Neural progenitor cell (in vitro differentiated cells): ENCODE measurements around the gene NELFA. TPM values are rescaled to one million over a fixed set of nuclear protein-coding genes. Genes with fewer than 3 reads are reported as not detected.

Experiments used
- DNase-seq: peaks from one replicate; pipeline ENCODE4 v3.0.0-alpha.2; 2016; ENCODE audit warnings: low spot score
- H2AFZ ChIP-seq: fragments of 200-600 bp; sonication (generic); replicated peaks from 2 replicates; pipeline ENCODE4 v1.6.1; 2016; ENCODE audit warnings: antibody characterized with exemption
- H3F3A ChIP-seq: fragments of 200-600 bp; sonication (generic); 2 replicates; pipeline ENCODE4 v1.6.1; 2016; ENCODE audit warnings: antibody characterized with exemption, low read depth
- H3K27ac ChIP-seq: fragments of 200-600 bp; sonication (generic); 2 replicates; pipeline ENCODE4 v1.5.1; 2016; ENCODE audit warnings: mild to moderate bottlenecking
- H3K27me3 ChIP-seq: fragments of 200-600 bp; sonication (generic); 2 replicates; pipeline ENCODE4 v1.6.1; 2016; ENCODE audit warnings: mild to moderate bottlenecking, moderate library complexity
- H3K36me3 ChIP-seq: fragments of 200-600 bp; sonication (generic); 2 replicates; pipeline ENCODE4 v1.5.1; 2016
- H3K4me1 ChIP-seq: fragments of 200-600 bp; sonication (generic); 2 replicates; pipeline ENCODE4 v1.6.1; 2016; ENCODE audit warnings: mixed run types
- H3K4me2 ChIP-seq: fragments of 200-600 bp; sonication (generic); 2 replicates; pipeline ENCODE4 v1.6.1; 2016
- H3K4me3 ChIP-seq: fragments of 200-600 bp; sonication (generic); 2 replicates; pipeline ENCODE4 v1.5.1; 2016
- H3K79me2 ChIP-seq: fragments of 200-600 bp; sonication (generic); 2 replicates; pipeline ENCODE4 v1.6.1; 2016; ENCODE audit warnings: low read depth
- H3K9ac ChIP-seq: fragments of 200-600 bp; sonication (generic); 2 replicates; pipeline ENCODE4 v1.6.1; 2016
- H3K9me3 ChIP-seq: fragments of 200-600 bp; sonication (generic); 2 replicates; pipeline ENCODE4 v1.5.1; 2016; ENCODE audit warnings: low read depth
- H4K20me1 ChIP-seq: fragments of 200-600 bp; sonication (generic); 2 replicates; pipeline ENCODE4 v1.6.1; 2016; ENCODE audit warnings: low read depth
- H3K27ac Mint-ChIP-seq: 3 replicates; pipeline ENCODE4 v1.8.0; 2021; ENCODE audit warnings: mixed read lengths
- H3K27me3 Mint-ChIP-seq: 2 replicates; pipeline ENCODE4 v1.8.0; 2022; ENCODE audit warnings: low read depth, mild to moderate bottlenecking, inconsistent platforms, moderate library complexity, mixed read lengths; ENCODE audit not compliant: insufficient read depth
- H3K36me3 Mint-ChIP-seq: 3 replicates; pipeline ENCODE4 v1.8.0; 2021; ENCODE audit warnings: mixed read lengths
- H3K4me1 Mint-ChIP-seq: 3 replicates; pipeline ENCODE4 v1.8.0; 2021; ENCODE audit warnings: mixed read lengths
- H3K4me3 Mint-ChIP-seq: 3 replicates; pipeline ENCODE4 v1.8.0; 2021; ENCODE audit warnings: mild to moderate bottlenecking, moderate library complexity, mixed read lengths
- H3K9me3 Mint-ChIP-seq: 3 replicates; pipeline ENCODE4 v1.8.0; 2020; ENCODE audit warnings: mixed read lengths
- CTCF ChIP-seq: fragments of 200-600 bp; sonication (generic); IDR thresholded peaks from 2 replicates; pipeline ENCODE4 v1.5.1; 2017; ENCODE audit warnings: antibody characterized with exemption, mild to moderate bottlenecking
- EZH2 ChIP-seq: fragments of 200-600 bp; sonication (generic); IDR thresholded peaks from 2 replicates; pipeline ENCODE4 v1.6.1; 2017; ENCODE audit warnings: antibody characterized with exemption, mild to moderate bottlenecking, moderate library complexity
- EZH2phosphoT487 ChIP-seq: fragments of 200-600 bp; sonication (generic); IDR thresholded peaks from 2 replicates; pipeline ENCODE4 v1.6.1; 2017; ENCODE audit warnings: antibody characterized with exemption
- total RNA-seq: library from RNA; depleted of rRNA; stranded (reverse); fragments of >200 nt; gene quantifications from 2 replicates; pipeline ENCODE4 v1.2.3, GENCODE V29; 2015; ENCODE audit warnings: low replicate concordance

Gene NELFA
- total RNA-seq, 1 donor from 2014 or later, result 18.0 TPM

DNA sequence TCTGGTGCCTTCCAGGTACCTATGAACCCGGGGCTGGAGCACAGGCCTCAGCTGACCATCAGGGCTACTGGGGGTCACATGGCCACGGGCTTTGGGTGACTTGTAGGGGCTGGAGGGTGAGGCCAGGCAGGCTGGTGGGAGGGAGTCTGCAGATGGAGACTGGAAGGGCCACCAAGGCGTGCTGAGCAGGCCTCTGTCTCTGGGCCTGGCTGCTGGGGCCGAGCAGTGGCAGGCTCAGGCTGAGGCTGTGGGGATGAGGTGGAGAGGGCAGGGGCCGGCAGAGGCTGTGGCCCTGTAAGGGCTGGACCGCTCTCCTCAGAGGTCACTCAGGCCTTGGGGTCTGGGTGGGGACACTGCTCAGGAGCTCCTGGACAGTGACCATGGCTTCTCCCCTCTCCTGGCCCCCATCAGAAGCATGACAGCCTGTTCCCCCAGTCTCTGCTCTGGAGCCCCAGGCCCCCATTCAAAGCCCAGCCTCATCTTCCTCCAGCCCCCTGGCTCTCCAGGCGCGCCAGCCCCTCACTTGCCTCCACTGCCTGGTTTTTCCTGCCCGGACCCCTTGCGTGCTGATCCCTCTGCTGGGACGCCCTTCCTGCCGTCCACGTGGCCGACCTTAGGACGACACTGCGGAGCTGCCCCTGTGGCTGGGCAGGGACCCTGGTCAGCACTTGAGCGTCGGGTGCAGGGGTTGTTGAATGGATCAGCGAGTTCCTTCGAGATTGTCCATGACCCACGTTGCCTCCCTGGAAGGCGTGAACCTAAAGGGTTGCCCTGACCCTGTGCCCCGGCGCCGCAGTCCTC lies 39.2 kb upstream of the NELFA start:
- Histone ChIP-seq H3K4me2 (no peak overlapping the region), H3K27ac (no peak overlapping the region), H3F3A (no peaks in the 10 kb centered on the region), H4K20me1 (peaks cover 10% of the 10 kb centered on the region), H3K9ac (no peak overlapping the region), H3K4me3 (no peak overlapping the region), H3K9me3 (no peaks in the 10 kb centered on the region), H3K27me3 (peaks cover 24% of the 10 kb centered on the region), H3K4me1 (no peaks in the 10 kb centered on the region), H2AFZ (no peak overlapping the region), H3K79me2 (no peaks in the 10 kb centered on the region), H3K36me3 (no peaks in the 10 kb centered on the region)
- Mint-ChIP-seq H3K4me3 (no peak overlapping the region), H3K27ac (no peak overlapping the region), H3K27me3 (peaks cover 7% of the 10 kb centered on the region), H3K9me3 (no peaks in the 10 kb centered on the region), H3K36me3 (peaks cover 2% of the 10 kb centered on the region), H3K4me1 (peaks cover 6% of the 10 kb centered on the region)
- no peak for DNase-seq
- TF ChIP-seq EZH2phosphoT487, result no peak
- TF ChIP-seq EZH2, result no peak
- no peak for TF ChIP-seq CTCF

GRCh38 chr4:2047031-2047660 lies 38.4 kb upstream of the NELFA start:
- Histone ChIP-seq H3K4me2 (no peak overlapping the region), H4K20me1 (peaks cover 14% of the 10 kb centered on the region), H3K36me3 (no peaks in the 10 kb centered on the region), H2AFZ (no peak overlapping the region), H3F3A (no peaks in the 10 kb centered on the region), H3K27me3 (peaks cover 24% of the 10 kb centered on the region), H3K9ac (no peak overlapping the region), H3K4me3 (no peak overlapping the region), H3K9me3 (no peaks in the 10 kb centered on the region), H3K79me2 (no peaks in the 10 kb centered on the region), H3K4me1 (no peaks in the 10 kb centered on the region), H3K27ac (no peak overlapping the region)
- H3K27me3 Mint-ChIP-seq, result peaks cover 7% of the 10 kb centered on the region
- H3K27ac Mint-ChIP-seq, result no peak overlapping the region
- peaks cover 8% of the 10 kb centered on the region for H3K4me1 Mint-ChIP-seq
- DNase-seq, result no peak
- H3K36me3 Mint-ChIP-seq, result peaks cover 2% of the 10 kb centered on the region
- H3K4me3 Mint-ChIP-seq, result no peak overlapping the region
- no peak for TF ChIP-seq EZH2
- TF ChIP-seq EZH2phosphoT487, result no peak
- no peak for TF ChIP-seq CTCF
- no peaks in the 10 kb centered on the region for H3K9me3 Mint-ChIP-seq

GRCh38 chr4:2046031-2046961 lies 37.5 kb upstream of the NELFA start:
- Histone ChIP-seq H3K27me3 (peaks cover 28% of the 10 kb centered on the region), H4K20me1 (peaks cover 14% of the 10 kb centered on the region), H3K36me3 (no peaks in the 10 kb centered on the region), H3K4me2 (no peak overlapping the region), H3K9me3 (no peaks in the 10 kb centered on the region), H3K79me2 (no peaks in the 10 kb centered on the region), H3K27ac (no peak overlapping the region), H2AFZ (no peak overlapping the region), H3K4me3 (no peak overlapping the region), H3K4me1 (no peaks in the 10 kb centered on the region), H3K9ac (no peak overlapping the region), H3F3A (peaks cover 5% of the 10 kb centered on the region)
- peaks cover 5% of the 10 kb centered on the region for H3K4me1 Mint-ChIP-seq
- H3K9me3 Mint-ChIP-seq, result no peaks in the 10 kb centered on the region
- H3K27ac Mint-ChIP-seq, result no peak overlapping the region
- peaks cover 2% of the 10 kb centered on the region for H3K36me3 Mint-ChIP-seq
- TF ChIP-seq CTCF (no peak), EZH2 (no peak)
- DNase-seq, result no peak
- H3K4me3 Mint-ChIP-seq, result no peak overlapping the region
- peaks cover 10% of the 10 kb centered on the region for H3K27me3 Mint-ChIP-seq
